ENCODE data around the gene PAPOLB. TPM values are rescaled to one million over a fixed set of nuclear protein-coding genes. Genes with fewer than 3 reads are reported as not detected.

Gene PAPOLB
- polyA plus RNA-seq, 1 donor from 2014 or later, result 0.05 TPM

- no peaks in the 10 kb centered on the region for H3K27me3 ChIP-seq (ENCODE audit: insufficient read depth, low read depth, low read length)
- no peaks in the 10 kb centered on the region for H3K79me2 ChIP-seq (replicated peaks; ENCODE audit: insufficient read depth, low read length)
- TF ChIP-seq TAF1 (IDR thresholded peaks at IDR 0.05; ENCODE audit: low read depth) (no peak), RAD21 (conservative IDR thresholded peaks at IDR 0.05) (no peak), EP300 (conservative IDR thresholded peaks at IDR 0.05; ENCODE audit: poor library complexity, severe bottlenecking) (no peak), EZH2 (IDR thresholded peaks at IDR 0.05; ENCODE audit: borderline replicate concordance, insufficient read depth, low read length, poor library complexity, severe bottlenecking) (no peak), MXI1 (conservative IDR thresholded peaks at IDR 0.05; ENCODE audit: poor library complexity, severe bottlenecking) (no peak), SMC3 (conservative IDR thresholded peaks at IDR 0.05; ENCODE audit: poor library complexity) (no peak), POLR2AphosphoS5 (IDR thresholded peaks at IDR 0.05) (no peak), REST (IDR thresholded peaks at IDR 0.05; ENCODE audit: borderline replicate concordance) (no peak), CTCF (IDR thresholded peaks at IDR 0.05; ENCODE audit: poor library complexity, severe bottlenecking) (no peak)
- H3K9me3 ChIP-seq (ENCODE audit: low read length), result no peaks in the 10 kb centered on the region
- no peaks in the 10 kb centered on the region for H3K9me2 ChIP-seq (ENCODE audit: insufficient read depth, low read length)
- H3K27ac ChIP-seq (ENCODE audit: low read length), result no peak overlapping the region
- no peak overlapping the region for H3K4me2 ChIP-seq (ENCODE audit: low read length)
- no peak overlapping the region for H3K9ac ChIP-seq (ENCODE audit: low read length)
- H4K20me1 ChIP-seq (ENCODE audit: insufficient read depth), result no peaks in the 10 kb centered on the region
- H3K36me3 ChIP-seq (ENCODE audit: insufficient read depth, low read length), result no peaks in the 10 kb centered on the region
- no peaks in the 10 kb centered on the region for H3F3A ChIP-seq (ENCODE audit: insufficient read depth, low read length, poor library complexity, severe bottlenecking)
- H3K4me3 ChIP-seq (ENCODE audit: low read length), result no peak overlapping the region
- H2AFZ ChIP-seq (ENCODE audit: low read depth, low read length), result no peak overlapping the region
Observed at GRCh38 chr7:4808026-4808425, 53.8 kb downstream of the PAPOLB start.

Small RNAs within 50 kb of the gene (small RNA-seq; reads per million reads assigned to genes)
- gene RF00019, result 0 to 1.2 (median 0) reads per million in 3 experiments

Other genes with a start within 250 kb of the PAPOLB start
- gene FOXK1, start 179.7 kb downstream of the PAPOLB start, polyA plus RNA-seq, result 7.4 and 7.7 TPM in 2 replicates
- 36.9 and 44.4 TPM in 2 replicates for gene AP5Z1, start 86.4 kb downstream of the PAPOLB start, polyA plus RNA-seq
- 4.1 and 6.6 TPM in 2 replicates for gene RADIL, start 21.7 kb upstream of the PAPOLB start, polyA plus RNA-seq
- 0.40 and 0.42 TPM in 2 replicates for gene MMD2, start 97.2 kb upstream of the PAPOLB start, polyA plus RNA-seq
- 12.0 and 12.9 TPM in 2 replicates for gene RBAK, start 183.8 kb upstream of the PAPOLB start, polyA plus RNA-seq

Measured in neural cell (in vitro differentiated cells).